ENCODE results near the gene WWOX. TPM values are rescaled to one million over a fixed set of nuclear protein-coding genes. Genes with fewer than 3 reads are reported as not detected.

The WWOX gene
- total and polyA plus RNA-seq, 2 donors (not counting 1 experiment from before 2014, with no cell fraction given) = 10.5 to 42.3 TPM

DNA sequence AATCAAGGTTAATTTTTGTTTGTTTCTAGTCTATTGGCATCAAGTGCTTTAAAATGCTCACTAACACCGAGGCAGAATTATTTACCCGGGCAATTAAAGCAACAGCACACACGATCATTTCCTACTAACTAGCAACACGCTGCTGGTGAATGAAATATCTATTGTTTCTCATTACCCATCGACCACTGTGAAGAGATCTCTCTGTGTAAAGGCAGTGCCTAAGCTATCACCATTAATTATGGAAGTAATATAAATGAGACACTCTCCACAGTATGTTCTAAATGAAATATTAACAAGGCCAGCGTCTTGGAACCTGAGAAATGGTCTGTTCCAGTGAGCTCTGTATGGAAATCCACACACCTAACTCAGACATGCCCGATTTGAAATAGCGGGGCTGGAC, 1103.5 kb downstream of the WWOX start:
- ATAC-seq (ENCODE audit: low read depth) (no peak), DNase-seq (no peak)
- Histone ChIP-seq H3K36me3 (replicated peaks in 1 of 2; ENCODE audit: control extremely low read depth in 1 of 2, control insufficient read depth in 1 of 2, extremely low read depth in 1 of 2, insufficient read depth in 2 of 2, low read length in 1 of 2) (no peaks in the 10 kb centered on the region), H3K79me2 (ENCODE audit: control insufficient read depth, insufficient read depth, low read length) (no peaks in the 10 kb centered on the region), H3K9ac (ENCODE audit: low read length) (no peak overlapping the region), H3K4me1 (ENCODE audit: control insufficient read depth in 2 of 2, insufficient read depth in 2 of 2, low read length in 2 of 2) (no peaks in the 10 kb centered on the region), H3K27me3 (replicated peaks in 1 of 4; ENCODE audit: control extremely low read depth in 1 of 4, control insufficient read depth in 3 of 4, insufficient read depth in 4 of 4, low read length in 3 of 4) (no peaks in the 10 kb centered on the region), H3K4me2 (replicated peaks; ENCODE audit: low read depth, low read length, poor library complexity, severe bottlenecking) (no peak overlapping the region), H4K20me1 (ENCODE audit: control insufficient read depth, insufficient read depth, low read length, poor library complexity, severe bottlenecking) (no peaks in the 10 kb centered on the region), H2AFZ (ENCODE audit: insufficient read depth, low read depth, low read length, poor library complexity, severe bottlenecking) (no peak overlapping the region), H3K4me3 (ENCODE audit: control extremely low read depth in 1 of 5, extremely low read depth in 1 of 5, insufficient read depth in 1 of 5, low read depth in 2 of 5, low read length in 4 of 5) (no peak overlapping the region), H3K27ac (ENCODE audit: low read length in 2 of 2) (no peak overlapping the region), H3K9me3 (ENCODE audit: control extremely low read depth in 1 of 3, control insufficient read depth in 2 of 3, insufficient read depth in 1 of 3, low read length in 2 of 3) (no peaks in the 10 kb centered on the region)
- no peaks in the 10 kb centered on the region for H3K9me3 Mint-ChIP-seq (ENCODE audit: insufficient read depth)
- POLR2A ChIA-PET = no interaction called here
- WGBS (ENCODE audit: insufficient coverage) = no CpG with 5 or more reads among the region's 8 CpGs
- no peak for TF ChIP-seq EZH2 (IDR thresholded peaks at IDR 0.05; ENCODE audit: borderline replicate concordance, insufficient read depth, low read depth, low read length, poor library complexity, severe bottlenecking)
- TF ChIP-seq CTCF (IDR thresholded peaks at IDR 0.05) = no peak
- H3K27me3 Mint-ChIP-seq = no peaks in the 10 kb centered on the region
- intact Hi-C loops (cut with micrococcal nuclease) = no loop called here
- CTCF ChIA-PET = no interaction called here
- H3K4me3 Mint-ChIP-seq = no peak overlapping the region
- H3K4me1 Mint-ChIP-seq = no peaks in the 10 kb centered on the region
- no peak overlapping the region for H3K27ac Mint-ChIP-seq

- no peak overlapping the region for H3K4me3 ChIP-seq (ENCODE audit: control extremely low read depth in 1 of 5, extremely low read depth in 1 of 5, insufficient read depth in 1 of 5, low read depth in 2 of 5, low read length in 4 of 5)
- Mint-ChIP-seq H3K4me1 (no peaks in the 10 kb centered on the region), H3K4me3 (no peak overlapping the region), H3K27ac (no peak overlapping the region), H3K27me3 (no peaks in the 10 kb centered on the region), H3K9me3 (ENCODE audit: insufficient read depth) (no peaks in the 10 kb centered on the region)
- no peaks in the 10 kb centered on the region for H3K4me1 ChIP-seq (ENCODE audit: control insufficient read depth in 2 of 2, insufficient read depth in 2 of 2, low read length in 2 of 2)
- TF ChIP-seq EZH2 (IDR thresholded peaks at IDR 0.05; ENCODE audit: borderline replicate concordance, insufficient read depth, low read depth, low read length, poor library complexity, severe bottlenecking) (no peak), CTCF (IDR thresholded peaks at IDR 0.05) (no peak)
- POLR2A ChIA-PET = no interaction called here
- ATAC-seq (ENCODE audit: low read depth) (no peak), DNase-seq (no peak)
- intact Hi-C loops (cut with micrococcal nuclease) = no loop called here
- H4K20me1 ChIP-seq (ENCODE audit: control insufficient read depth, insufficient read depth, low read length, poor library complexity, severe bottlenecking) = no peaks in the 10 kb centered on the region
- no peak overlapping the region for H3K9ac ChIP-seq (ENCODE audit: low read length)
- no peaks in the 10 kb centered on the region for H3K9me3 ChIP-seq (ENCODE audit: control extremely low read depth in 1 of 3, control insufficient read depth in 2 of 3, insufficient read depth in 1 of 3, low read length in 2 of 3)
- H2AFZ ChIP-seq (ENCODE audit: insufficient read depth, low read depth, low read length, poor library complexity, severe bottlenecking) = no peak overlapping the region
- H3K27ac ChIP-seq (ENCODE audit: low read length in 2 of 2) = no peak overlapping the region
- WGBS (ENCODE audit: insufficient coverage) = 68% methylated on average over 8 of the region's 8 CpGs
- CTCF ChIA-PET = no interaction called here
- H3K4me2 ChIP-seq (replicated peaks; ENCODE audit: low read depth, low read length, poor library complexity, severe bottlenecking) = no peak overlapping the region
- H3K36me3 ChIP-seq (replicated peaks in 1 of 2; ENCODE audit: control extremely low read depth in 1 of 2, control insufficient read depth in 1 of 2, extremely low read depth in 1 of 2, insufficient read depth in 2 of 2, low read length in 1 of 2) = no peaks in the 10 kb centered on the region
- no peaks in the 10 kb centered on the region for H3K79me2 ChIP-seq (ENCODE audit: control insufficient read depth, insufficient read depth, low read length)
- no peaks in the 10 kb centered on the region for H3K27me3 ChIP-seq (replicated peaks in 1 of 4; ENCODE audit: control extremely low read depth in 1 of 4, control insufficient read depth in 3 of 4, insufficient read depth in 4 of 4, low read length in 3 of 4)
These were observed 1105.0 kb downstream of the WWOX start for GRCh38 chr16:79204486-79204885.
